Ascending aorta (tissue), 2 donors: ENCODE data around the gene EPHA8. TPM values are rescaled to one million over a fixed set of nuclear protein-coding genes. Genes with fewer than 3 reads are reported as not detected.

Experiments used
- DNase-seq, 2 donors: peaks; one replicate each; pipeline ENCODE4 v3.0.0-alpha.2; 2019; ENCODE audit warnings: low spot score in 2 of 2
- H3K27ac ChIP-seq, 2 donors: fragments of 200-600 bp; sonication (generic); one replicate each; pipeline ENCODE4 v1.5.1; 2016 to 2017; ENCODE audit warnings: mild to moderate bottlenecking in 1 of 2
- H3K27me3 ChIP-seq: fragments of 200-600 bp; sonication (generic); one replicate; pipeline ENCODE4 v1.5.1; 2017
- H3K36me3 ChIP-seq, 2 donors: fragments of 200-600 bp; sonication (generic); one replicate each; pipeline ENCODE4 v1.5.1; 2016
- H3K4me1 ChIP-seq, 2 donors: fragments of 200-600 bp; sonication (generic); one replicate each; pipeline ENCODE4 v1.5.1; 2016 to 2017; ENCODE audit warnings: mild to moderate bottlenecking in 1 of 2
- H3K4me3 ChIP-seq, 2 donors: fragments of 200-600 bp; sonication (generic); one replicate each; pipeline ENCODE4 v1.5.1; 2016 to 2017; ENCODE audit warnings: mild to moderate bottlenecking in 1 of 2
- H3K9me3 ChIP-seq, 2 donors: fragments of 200-600 bp; sonication (generic); one replicate each; pipeline ENCODE4 v1.5.1; 2016
- CTCF ChIP-seq, 3 experiments: fragments of 200-600 bp in 2 of 3; fragments of 450-650 bp in 1 of 3; sonication (generic) in 2 of 3; IDR thresholded peaks; one replicate each; pipeline ENCODE4 v1.5.1; 2016 to 2019; ENCODE audit warnings: antibody characterized with exemption in 3 of 3, mild to moderate bottlenecking in 1 of 3, moderate library complexity in 1 of 3
- intact Hi-C: fragments of 100-400 bp; cut with DNase I; formaldehyde crosslinking; loops from one replicate; pipeline ENCODE4 v1.15.1; 2023
- total RNA-seq: library from RNA; depleted of rRNA; stranded (reverse); fragments of >200 nt; gene quantifications from one replicate; pipeline ENCODE4 v1.1.0, GENCODE V29; 2016

The EPHA8 gene
- total RNA-seq, 1 donor from 2014 or later, result not detected

- no peak overlapping the region for H3K4me3 ChIP-seq
- H3K9me3 ChIP-seq, result no peaks in the 10 kb centered on the region
- H3K27ac ChIP-seq, result peak overlapping the region; percentile 78 to 83
- no peaks in the 10 kb centered on the region for H3K27me3 ChIP-seq
- intact Hi-C loops, result loop anchor here (2.0 kb wide), 1 partner anchor 78 kb away; no protein-coding TSS in a partner anchor
- peaks cover 0 to 21% of the 10 kb centered on the region in 2 donors for H3K4me1 ChIP-seq
- peaks cover 23 to 29% of the 10 kb centered on the region in 2 donors for H3K36me3 ChIP-seq
- DNase-seq, result no peak
- no peak for TF ChIP-seq CTCF (IDR thresholded peaks at IDR 0.05)
These were observed 32.6 kb upstream of the EPHA8 start for GRCh38 chr1:22530715-22531114.

GRCh38 chr1:22531251-22531650 is 32.0 kb upstream of the EPHA8 start:
- Histone ChIP-seq H3K27ac (peak overlapping the region; percentile 78 to 83), H3K4me1 (peaks cover 0 to 21% of the 10 kb centered on the region in 2 donors), H3K27me3 (no peaks in the 10 kb centered on the region), H3K36me3 (peaks cover 17 to 24% of the 10 kb centered on the region in 2 donors), H3K4me3 (no peak overlapping the region), H3K9me3 (no peaks in the 10 kb centered on the region)
- DNase-seq, result no peak
- no peak for TF ChIP-seq CTCF (IDR thresholded peaks at IDR 0.05)
- intact Hi-C loops, result loop anchor here (2.0 kb wide), 1 partner anchor 78 kb away; no protein-coding TSS in a partner anchor

- peaks cover 0 to 21% of the 10 kb centered on the region in 2 donors for H3K4me1 ChIP-seq
- intact Hi-C loops, result no loop called here
- H3K4me3 ChIP-seq, result no peak overlapping the region
- H3K27ac ChIP-seq, result no peak overlapping the region
- no peak for TF ChIP-seq CTCF (IDR thresholded peaks at IDR 0.05)
- H3K27me3 ChIP-seq, result no peaks in the 10 kb centered on the region
- H3K36me3 ChIP-seq, result peaks cover 0 to 5% of the 10 kb centered on the region in 2 donors
- H3K9me3 ChIP-seq, result no peaks in the 10 kb centered on the region
- DNase-seq, result no peak
These were observed 29.9 kb upstream of the EPHA8 start for GRCh38 chr1:22533244-22533895.

GRCh38 chr1:22534951-22535350 is 28.3 kb upstream of the EPHA8 start:
- Histone ChIP-seq H3K9me3 (no peaks in the 10 kb centered on the region), H3K27me3 (no peaks in the 10 kb centered on the region), H3K27ac (no peak overlapping the region), H3K4me3 (no peak overlapping the region), H3K4me1 (peaks cover 0 to 18% of the 10 kb centered on the region in 2 donors), H3K36me3 (no peaks in the 10 kb centered on the region)
- intact Hi-C loops, result no loop called here
- DNase-seq, result no peak
- TF ChIP-seq CTCF (IDR thresholded peaks at IDR 0.05), result no peak

GRCh38 chr1:22535399-22535798 is 27.9 kb upstream of the EPHA8 start:
- no peak for DNase-seq
- TF ChIP-seq CTCF (IDR thresholded peaks at IDR 0.05), result no peak
- intact Hi-C loops, result no loop called here

More at GRCh38 chr1:22535399-22535798, 27.9 kb upstream of the EPHA8 start:
- Histone ChIP-seq H3K4me3 (no peak overlapping the region), H3K4me1 (peaks cover 0 to 16% of the 10 kb centered on the region in 2 donors), H3K9me3 (no peaks in the 10 kb centered on the region), H3K36me3 (no peaks in the 10 kb centered on the region), H3K27ac (no peak overlapping the region), H3K27me3 (no peaks in the 10 kb centered on the region)
